ENCODE measurements around the gene HNRNPUL2.
A peak's percentile ranks its signal among the peaks of the same experiment; 100 is the strongest.
"Not testable (repeated sequence)": the region's sequence is repeated elsewhere in the genome, so short reads cannot be mapped to it uniquely, and the experiment has no call there.

The HNRNPUL2 gene

DNA sequence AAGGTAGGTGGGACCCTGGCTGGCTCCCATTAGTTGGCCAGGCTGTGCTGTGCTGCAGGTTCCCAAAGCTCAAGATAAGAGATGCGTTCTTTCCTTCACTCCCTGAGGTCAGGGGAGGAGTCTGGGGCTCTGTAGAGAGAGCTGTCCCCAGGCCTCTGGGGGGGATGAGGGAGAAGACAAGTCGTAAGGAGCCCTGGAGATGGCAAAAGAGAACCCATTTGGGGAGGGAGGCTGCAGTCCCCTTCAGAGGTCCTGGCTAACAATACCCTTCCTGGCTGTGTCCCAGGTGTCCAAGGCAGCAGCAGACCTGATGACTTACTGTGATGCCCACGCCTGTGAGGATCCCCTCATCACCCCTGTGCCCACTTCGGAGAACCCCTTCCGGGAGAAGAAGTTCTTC is 18.9 kb downstream of the HNRNPUL2 start:
- H3K4me3 ChIP-seq (replicated peaks; ENCODE audit: low read depth, low read length) = peak overlapping the region; percentile 63

DNA sequence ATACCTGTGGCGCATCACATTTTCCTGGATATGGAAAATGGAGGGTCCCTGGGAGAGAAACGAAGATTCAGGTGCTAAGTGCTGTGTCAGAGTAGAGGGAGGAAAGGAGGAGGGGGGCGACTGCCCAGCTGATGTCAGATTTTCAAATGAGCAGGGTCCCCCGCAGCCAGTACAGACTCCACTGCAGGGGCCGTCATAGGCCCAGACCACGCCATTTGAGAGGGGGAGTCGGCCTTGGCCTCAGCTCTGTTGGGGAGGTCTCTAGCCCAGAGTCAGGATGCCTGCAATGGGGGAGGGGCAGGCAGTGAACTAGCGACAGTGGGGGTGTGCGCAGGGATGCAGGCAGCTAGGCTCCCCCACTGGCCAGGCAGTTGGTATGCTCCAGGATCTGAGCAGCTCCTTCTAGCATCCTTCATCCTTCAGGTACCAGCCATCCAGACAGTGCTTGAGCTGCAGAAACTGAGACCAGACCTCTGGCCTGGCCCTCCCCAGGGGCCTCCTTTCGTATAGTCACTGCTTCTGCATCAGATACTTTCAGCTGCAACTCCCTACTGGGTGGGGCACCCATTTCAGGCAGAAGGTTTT is 19.9 kb downstream of the HNRNPUL2 start, which contains the start of the genes BSCL2 and GNG3:
TSS of gene BSCL2 (minus strand) at position 148 of the 585 bp plus-strand sequence. CDS start 229 bp downstream, outside the sequence.
TSS of gene GNG3 (plus strand) at position 400 of the 585 bp plus-strand sequence. CDS start 620 bp downstream, outside the sequence.
- no peaks in the 10 kb centered on the region for H3K27me3 ChIP-seq (replicated peaks; ENCODE audit: control insufficient read depth, insufficient read depth, low read length)
- DNase-seq (ENCODE audit: extremely low read depth, insufficient read length) = no peak
- TF ChIP-seq, protein P1, sequence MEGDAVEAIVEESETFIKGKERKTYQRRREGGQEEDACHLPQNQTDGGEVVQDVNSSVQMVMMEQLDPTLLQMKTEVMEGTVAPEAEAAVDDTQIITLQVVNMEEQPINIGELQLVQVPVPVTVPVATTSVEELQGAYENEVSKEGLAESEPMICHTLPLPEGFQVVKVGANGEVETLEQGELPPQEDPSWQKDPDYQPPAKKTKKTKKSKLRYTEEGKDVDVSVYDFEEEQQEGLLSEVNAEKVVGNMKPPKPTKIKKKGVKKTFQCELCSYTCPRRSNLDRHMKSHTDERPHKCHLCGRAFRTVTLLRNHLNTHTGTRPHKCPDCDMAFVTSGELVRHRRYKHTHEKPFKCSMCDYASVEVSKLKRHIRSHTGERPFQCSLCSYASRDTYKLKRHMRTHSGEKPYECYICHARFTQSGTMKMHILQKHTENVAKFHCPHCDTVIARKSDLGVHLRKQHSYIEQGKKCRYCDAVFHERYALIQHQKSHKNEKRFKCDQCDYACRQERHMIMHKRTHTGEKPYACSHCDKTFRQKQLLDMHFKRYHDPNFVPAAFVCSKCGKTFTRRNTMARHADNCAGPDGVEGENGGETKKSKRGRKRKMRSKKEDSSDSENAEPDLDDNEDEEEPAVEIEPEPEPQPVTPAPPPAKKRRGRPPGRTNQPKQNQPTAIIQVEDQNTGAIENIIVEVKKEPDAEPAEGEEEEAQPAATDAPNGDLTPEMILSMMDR (IDR thresholded peaks at IDR 0.05; ENCODE audit: insufficient read depth, low read length, poor library complexity, severe bottlenecking) = no peak
- H3K4me3 ChIP-seq (replicated peaks; ENCODE audit: low read depth, low read length) = peak within 1 kb of the TSS; percentile 82
- H3K36me3 ChIP-seq (ENCODE audit: control insufficient read depth, insufficient read depth, low read length) = peaks cover 4% of the 10 kb centered on the region

More for the DNA sequence above, 18.9 kb downstream of the HNRNPUL2 start:
- no peak for DNase-seq (ENCODE audit: extremely low read depth, insufficient read length)
- TF ChIP-seq, protein P1 (IDR thresholded peaks at IDR 0.05; ENCODE audit: insufficient read depth, low read length, poor library complexity, severe bottlenecking) = no peak
- H3K36me3 ChIP-seq (ENCODE audit: control insufficient read depth, insufficient read depth, low read length) = peaks cover 4% of the 10 kb centered on the region
- H3K27me3 ChIP-seq (replicated peaks; ENCODE audit: control insufficient read depth, insufficient read depth, low read length) = no peaks in the 10 kb centered on the region

DNA sequence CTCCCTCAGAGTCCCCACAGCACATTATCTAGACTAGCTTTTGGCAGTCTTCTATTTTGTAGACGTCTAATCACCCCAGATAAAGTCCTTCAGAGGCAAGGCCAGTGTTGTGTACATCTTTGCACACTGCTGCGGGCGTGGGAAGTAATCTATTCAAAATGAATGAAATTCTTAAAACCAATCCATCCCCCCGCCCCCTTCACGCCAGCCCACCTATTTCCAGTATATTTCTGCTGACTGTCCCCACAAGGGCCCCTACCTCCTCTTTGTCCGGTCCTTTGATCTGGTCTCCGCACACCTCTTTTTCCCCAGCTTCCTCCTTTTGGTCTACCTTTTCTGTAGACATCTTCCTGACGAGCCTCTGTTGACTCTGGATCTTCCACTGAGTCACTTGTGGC is 20.4 kb downstream of the HNRNPUL2 start:
- TF ChIP-seq, protein P1 (IDR thresholded peaks at IDR 0.05; ENCODE audit: insufficient read depth, low read length, poor library complexity, severe bottlenecking) = no peak
- no peak for DNase-seq (ENCODE audit: extremely low read depth, insufficient read length)
- no peaks in the 10 kb centered on the region for H3K27me3 ChIP-seq (replicated peaks; ENCODE audit: control insufficient read depth, insufficient read depth, low read length)
- peaks cover 2% of the 10 kb centered on the region for H3K36me3 ChIP-seq (ENCODE audit: control insufficient read depth, insufficient read depth, low read length)
- no peak overlapping the region for H3K4me3 ChIP-seq (replicated peaks; ENCODE audit: low read depth, low read length)

DNA sequence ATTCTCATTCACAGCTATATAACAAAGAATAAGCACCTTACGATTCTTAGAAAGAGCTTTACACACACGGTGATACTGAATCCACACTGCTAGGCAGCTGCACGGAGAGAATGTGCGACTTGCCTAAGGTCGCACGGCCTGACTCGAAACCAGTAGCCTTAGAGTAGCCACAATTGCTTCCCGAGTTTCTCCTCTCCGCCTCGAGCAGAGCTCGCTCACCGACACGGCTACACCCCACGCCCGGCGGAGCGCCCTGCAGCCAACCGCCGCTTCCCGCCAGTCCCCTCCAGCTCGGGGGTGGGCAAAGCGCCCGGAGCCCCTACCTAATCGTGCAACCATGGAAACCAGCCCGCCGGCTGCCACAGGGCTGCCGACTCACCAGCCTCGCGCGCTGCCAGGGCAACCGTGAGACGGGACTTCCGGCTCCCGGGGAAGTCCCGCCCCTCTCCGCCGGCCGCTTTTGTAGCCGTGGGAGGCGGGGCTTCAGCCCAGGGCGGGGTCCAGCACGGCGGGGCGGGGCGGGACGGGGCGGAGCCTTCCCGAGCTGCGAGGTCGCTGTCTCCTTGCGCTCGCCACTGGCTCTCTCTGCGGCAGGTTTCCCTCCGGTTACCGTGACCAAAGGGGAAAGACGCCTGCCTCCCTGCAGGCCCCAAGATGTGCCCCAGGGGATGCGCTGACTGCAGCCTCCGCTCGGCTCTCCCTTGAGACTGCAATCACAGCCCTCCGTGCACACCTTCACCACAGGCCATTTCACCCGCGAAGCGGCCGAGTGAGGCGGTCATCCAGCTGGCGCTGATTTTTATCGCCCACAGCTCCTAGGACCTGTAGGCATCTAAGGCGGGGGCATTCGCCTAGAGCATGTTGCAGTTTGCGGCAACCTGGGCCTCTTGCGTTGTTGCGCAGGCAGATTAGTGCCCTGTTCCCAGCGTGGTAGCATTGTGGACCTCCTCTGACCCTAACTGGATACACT is 21.1 kb downstream of the HNRNPUL2 start:
- peaks cover 2% of the 10 kb centered on the region; the same call in 1 of the 2 replicates for H3K36me3 ChIP-seq (ENCODE audit: control insufficient read depth, insufficient read depth, low read length)

DNA sequence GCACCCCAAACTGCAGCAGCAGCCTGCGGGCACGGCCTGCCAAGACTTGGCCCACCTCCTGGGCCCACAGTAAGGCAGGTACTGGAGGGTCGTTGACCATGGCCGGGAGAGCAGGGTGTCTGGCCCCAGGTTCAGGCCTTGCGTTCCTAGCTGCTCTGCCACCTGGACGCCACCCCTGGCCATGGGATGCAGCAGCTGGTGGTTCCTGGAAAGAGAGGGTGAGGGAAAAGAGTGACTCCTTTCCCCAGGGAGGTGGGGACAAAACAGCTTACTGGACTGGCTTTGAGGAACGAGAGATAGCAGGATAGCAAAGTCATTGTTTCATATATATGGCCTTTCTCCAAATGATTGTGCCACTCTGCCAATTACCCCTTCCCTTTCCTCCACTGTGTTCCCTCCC is 21.8 kb downstream of the HNRNPUL2 start:
- no peak for DNase-seq (ENCODE audit: extremely low read depth, insufficient read length)
- Histone ChIP-seq H3K27me3 (replicated peaks; ENCODE audit: control insufficient read depth, insufficient read depth, low read length) (no peaks in the 10 kb centered on the region), H3K36me3 (ENCODE audit: control insufficient read depth, insufficient read depth, low read length) (peaks cover 2% of the 10 kb centered on the region; the same call in 1 of the 2 replicates), H3K4me3 (replicated peaks; ENCODE audit: low read depth, low read length) (peak overlapping the region; percentile 82)
- TF ChIP-seq, protein P1 (IDR thresholded peaks at IDR 0.05; ENCODE audit: insufficient read depth, low read length, poor library complexity, severe bottlenecking) = no peak

More for the DNA sequence above, 21.1 kb downstream of the HNRNPUL2 start:
- H3K27me3 ChIP-seq (replicated peaks; ENCODE audit: control insufficient read depth, insufficient read depth, low read length) = no peaks in the 10 kb centered on the region
- DNase-seq (ENCODE audit: extremely low read depth, insufficient read length) = peak; percentile 90
- peak overlapping the region; percentile 82 for H3K4me3 ChIP-seq (replicated peaks; ENCODE audit: low read depth, low read length)
- TF ChIP-seq, protein P1 (IDR thresholded peaks at IDR 0.05; ENCODE audit: insufficient read depth, low read length, poor library complexity, severe bottlenecking) = no peak

DNA sequence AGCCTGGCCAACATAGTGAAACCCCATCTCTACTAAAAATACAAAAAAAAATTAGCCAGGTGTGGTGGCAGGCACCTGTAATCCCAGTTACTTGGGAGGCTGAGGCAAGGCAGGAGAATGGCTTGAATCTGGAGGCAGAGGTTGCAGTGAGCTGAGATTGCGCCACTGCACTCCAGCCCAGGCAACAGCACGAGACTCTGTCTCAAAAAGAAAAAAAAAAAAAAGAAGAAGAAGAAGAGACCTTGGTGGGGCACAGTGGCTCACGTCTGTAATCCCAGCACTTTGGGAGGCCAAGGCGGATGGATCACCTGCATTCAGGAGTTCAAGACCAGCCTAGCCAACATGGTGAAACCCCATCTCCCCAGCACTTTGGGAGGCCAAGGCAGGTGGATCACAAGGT is 23.3 kb downstream of the HNRNPUL2 start:
- not testable (repeated sequence) for DNase-seq (ENCODE audit: extremely low read depth, insufficient read length); H3K36me3 ChIP-seq (ENCODE audit: control insufficient read depth, insufficient read depth, low read length); H3K4me3 ChIP-seq (replicated peaks; ENCODE audit: low read depth, low read length); H3K27me3 ChIP-seq (replicated peaks; ENCODE audit: control insufficient read depth, insufficient read depth, low read length)
